Activated naive CD8-positive, alpha-beta T cell treated with anti-CD3 and anti-CD28 coated beads, Interleukin-2, amount 50 U/mL, for 24 hours (primary cell): ENCODE results near the gene CRCP.
"Not testable (repeated sequence)": the region's sequence is repeated elsewhere in the genome, so short reads cannot be mapped to it uniquely, and the experiment has no call there.

Source experiments
- ATAC-seq: fragments of 150-1000 bp; cut with Tn5 transposase; one replicate; pipeline ENCODE4 v1.10.0; 2021
- DNase-seq: peaks from one replicate; pipeline ENCODE4 v3.0.0; 2021
- H3K27ac Mint-ChIP-seq: one replicate; pipeline ENCODE4 v1.8.0; 2021; ENCODE audit warnings: mild to moderate bottlenecking, mixed read lengths
- H3K27me3 Mint-ChIP-seq: one replicate; pipeline ENCODE4 v1.8.0; 2021; ENCODE audit warnings: mixed read lengths
- H3K36me3 Mint-ChIP-seq: one replicate; pipeline ENCODE4 v1.8.0; 2021; ENCODE audit warnings: low read depth, mixed read lengths
- H3K4me1 Mint-ChIP-seq: one replicate; pipeline ENCODE4 v1.8.0; 2021; ENCODE audit warnings: mixed read lengths
- H3K4me3 Mint-ChIP-seq: one replicate; pipeline ENCODE4 v1.8.0; 2021; ENCODE audit warnings: mild to moderate bottlenecking, moderate library complexity, mixed read lengths
- H3K9me3 Mint-ChIP-seq: one replicate; pipeline ENCODE4 v1.8.0; 2021; ENCODE audit warnings: mixed read lengths

Gene CRCP

GRCh38 chr7:66099232-66099550 lies 15.5 kb upstream of the CRCP start:
- H3K4me3 Mint-ChIP-seq: no peak overlapping the region
- H3K9me3 Mint-ChIP-seq: no peaks in the 10 kb centered on the region
- no peak overlapping the region for H3K27ac Mint-ChIP-seq
- DNase-seq (no peak), ATAC-seq (no peak)
- no peaks in the 10 kb centered on the region for H3K36me3 Mint-ChIP-seq
- H3K27me3 Mint-ChIP-seq: no peaks in the 10 kb centered on the region
- H3K4me1 Mint-ChIP-seq: peaks cover 10% of the 10 kb centered on the region

GRCh38 chr7:66099551-66100407 lies 14.9 kb upstream of the CRCP start:
- peak overlapping the region; percentile 65 for H3K4me3 Mint-ChIP-seq
- H3K27ac Mint-ChIP-seq: peak overlapping the region; percentile 77
- no peaks in the 10 kb centered on the region for H3K27me3 Mint-ChIP-seq
- H3K9me3 Mint-ChIP-seq: no peaks in the 10 kb centered on the region
- H3K36me3 Mint-ChIP-seq: no peaks in the 10 kb centered on the region
- ATAC-seq (peak; percentile 89), DNase-seq (peak; percentile 20)
- H3K4me1 Mint-ChIP-seq: peaks cover 10% of the 10 kb centered on the region

GRCh38 chr7:66100408-66101050 lies 14.1 kb upstream of the CRCP start:
- no peak overlapping the region for H3K27ac Mint-ChIP-seq
- no peaks in the 10 kb centered on the region for H3K27me3 Mint-ChIP-seq
- H3K36me3 Mint-ChIP-seq: no peaks in the 10 kb centered on the region
- peaks cover 10% of the 10 kb centered on the region for H3K4me1 Mint-ChIP-seq
- H3K9me3 Mint-ChIP-seq: no peaks in the 10 kb centered on the region
- peak overlapping the region; percentile 65 for H3K4me3 Mint-ChIP-seq
- no peak for DNase-seq
- ATAC-seq: no peak

- H3K4me1 Mint-ChIP-seq, H3K9me3 Mint-ChIP-seq, DNase-seq, H3K27me3 Mint-ChIP-seq, H3K36me3 Mint-ChIP-seq, H3K27ac Mint-ChIP-seq, H3K4me3 Mint-ChIP-seq, ATAC-seq: not testable (repeated sequence)
These were observed 12.5 kb upstream of the CRCP start for GRCh38 chr7:66102168-66102567.

- H3K9me3 Mint-ChIP-seq, DNase-seq, H3K27ac Mint-ChIP-seq, H3K4me1 Mint-ChIP-seq, H3K4me3 Mint-ChIP-seq, H3K27me3 Mint-ChIP-seq, ATAC-seq, H3K36me3 Mint-ChIP-seq: not testable (repeated sequence)
These were observed 10.7 kb upstream of the CRCP start for GRCh38 chr7:66103994-66104393.

GRCh38 chr7:66105263-66105748 lies 9.3 kb upstream of the CRCP start:
- Mint-ChIP-seq H3K4me1 (peaks cover under 1% of the 10 kb centered on the region), H3K27me3 (no peaks in the 10 kb centered on the region), H3K36me3 (no peaks in the 10 kb centered on the region), H3K4me3 (no peak overlapping the region), H3K9me3 (no peaks in the 10 kb centered on the region), H3K27ac (no peak overlapping the region)
- no peak for DNase-seq
- no peak for ATAC-seq

GRCh38 chr7:66108410-66108809 lies 6.2 kb upstream of the CRCP start:
- DNase-seq, H3K27ac Mint-ChIP-seq, H3K36me3 Mint-ChIP-seq, ATAC-seq, H3K9me3 Mint-ChIP-seq, H3K4me1 Mint-ChIP-seq, H3K27me3 Mint-ChIP-seq, H3K4me3 Mint-ChIP-seq: not testable (repeated sequence)

- DNase-seq (peak; percentile 27), ATAC-seq (no peak)
- peak overlapping the region; percentile 64 for H3K27ac Mint-ChIP-seq
- no peaks in the 10 kb centered on the region for H3K27me3 Mint-ChIP-seq
- H3K9me3 Mint-ChIP-seq: no peaks in the 10 kb centered on the region
- peaks cover 7% of the 10 kb centered on the region for H3K36me3 Mint-ChIP-seq
- peaks cover 19% of the 10 kb centered on the region for H3K4me1 Mint-ChIP-seq
- no peak overlapping the region for H3K4me3 Mint-ChIP-seq
These were observed 3.8 kb upstream of the CRCP start for GRCh38 chr7:66110856-66111255.

GRCh38 chr7:66116680-66117420 lies 2.2 kb downstream of the CRCP start:
- Mint-ChIP-seq H3K27ac (peak overlapping the region; percentile 68), H3K36me3 (peaks cover 34% of the 10 kb centered on the region), H3K4me3 (peak overlapping the region; percentile 100), H3K4me1 (peaks cover 57% of the 10 kb centered on the region)
- ATAC-seq: peak; percentile 34
- not testable (repeated sequence) for H3K9me3 Mint-ChIP-seq, H3K27me3 Mint-ChIP-seq, DNase-seq

- DNase-seq (no peak), ATAC-seq (no peak)
- H3K4me3 Mint-ChIP-seq: no peak overlapping the region
- peaks cover 34% of the 10 kb centered on the region for H3K36me3 Mint-ChIP-seq
- H3K27me3 Mint-ChIP-seq: no peaks in the 10 kb centered on the region
- peaks cover 65% of the 10 kb centered on the region for H3K4me1 Mint-ChIP-seq
- H3K9me3 Mint-ChIP-seq: no peaks in the 10 kb centered on the region
- no peak overlapping the region for H3K27ac Mint-ChIP-seq
These were observed 4.0 kb downstream of the CRCP start for GRCh38 chr7:66118603-66119002.

- peaks cover 34% of the 10 kb centered on the region for H3K36me3 Mint-ChIP-seq
- peaks cover 62% of the 10 kb centered on the region for H3K4me1 Mint-ChIP-seq
- no peaks in the 10 kb centered on the region for H3K9me3 Mint-ChIP-seq
- no peaks in the 10 kb centered on the region for H3K27me3 Mint-ChIP-seq
- ATAC-seq (no peak), DNase-seq (no peak)
- no peak overlapping the region for H3K4me3 Mint-ChIP-seq
- H3K27ac Mint-ChIP-seq: no peak overlapping the region
These were observed 4.7 kb downstream of the CRCP start for GRCh38 chr7:66119245-66119850.

- H3K4me1 Mint-ChIP-seq: peaks cover 61% of the 10 kb centered on the region
- H3K4me3 Mint-ChIP-seq: no peak overlapping the region
- no peaks in the 10 kb centered on the region for H3K27me3 Mint-ChIP-seq
- no peaks in the 10 kb centered on the region for H3K9me3 Mint-ChIP-seq
- ATAC-seq: no peak
- no peak for DNase-seq
- H3K36me3 Mint-ChIP-seq: peaks cover 13% of the 10 kb centered on the region
- no peak overlapping the region for H3K27ac Mint-ChIP-seq
These were observed 8.5 kb downstream of the CRCP start for GRCh38 chr7:66123175-66123528.

GRCh38 chr7:66124569-66124861 lies 9.9 kb downstream of the CRCP start:
- not testable (repeated sequence) for H3K9me3 Mint-ChIP-seq, DNase-seq, H3K4me3 Mint-ChIP-seq, H3K27me3 Mint-ChIP-seq, H3K36me3 Mint-ChIP-seq, ATAC-seq
- H3K27ac Mint-ChIP-seq: peak overlapping the region; percentile 21
- H3K4me1 Mint-ChIP-seq: peaks cover 49% of the 10 kb centered on the region

- H3K27ac Mint-ChIP-seq: peak overlapping the region; percentile 48
- peaks cover 47% of the 10 kb centered on the region for H3K4me1 Mint-ChIP-seq
- H3K27me3 Mint-ChIP-seq: no peaks in the 10 kb centered on the region
- H3K9me3 Mint-ChIP-seq: no peaks in the 10 kb centered on the region
- ATAC-seq: no peak
- H3K4me3 Mint-ChIP-seq: no peak overlapping the region
- H3K36me3 Mint-ChIP-seq: peaks cover 4% of the 10 kb centered on the region
- DNase-seq: no peak
These were observed 10.5 kb downstream of the CRCP start for GRCh38 chr7:66125052-66125694.
